GM19239 (cell line): ENCODE measurements around the gene BHLHA15.
"Not testable (repeated sequence)": the region's sequence is repeated elsewhere in the genome, so short reads cannot be mapped to it uniquely, and the experiment has no call there.

Source experiments
- DNase-seq: peaks from one replicate; pipeline ENCODE4 v3.0.0; 2011; ENCODE audit warnings: low spot score; ENCODE audit not compliant: insufficient read length
- FAIRE-seq: peaks from 2 replicates; lab custom pipeline; 2011; peaks lifted over from hg19 to GRCh38; lab: Jason Lieb, UNC

Gene BHLHA15

GRCh38 chr7:98206451-98207330, 4.5 kb upstream of the BHLHA15 start:
- no peak for FAIRE-seq
- no peak for DNase-seq

DNA sequence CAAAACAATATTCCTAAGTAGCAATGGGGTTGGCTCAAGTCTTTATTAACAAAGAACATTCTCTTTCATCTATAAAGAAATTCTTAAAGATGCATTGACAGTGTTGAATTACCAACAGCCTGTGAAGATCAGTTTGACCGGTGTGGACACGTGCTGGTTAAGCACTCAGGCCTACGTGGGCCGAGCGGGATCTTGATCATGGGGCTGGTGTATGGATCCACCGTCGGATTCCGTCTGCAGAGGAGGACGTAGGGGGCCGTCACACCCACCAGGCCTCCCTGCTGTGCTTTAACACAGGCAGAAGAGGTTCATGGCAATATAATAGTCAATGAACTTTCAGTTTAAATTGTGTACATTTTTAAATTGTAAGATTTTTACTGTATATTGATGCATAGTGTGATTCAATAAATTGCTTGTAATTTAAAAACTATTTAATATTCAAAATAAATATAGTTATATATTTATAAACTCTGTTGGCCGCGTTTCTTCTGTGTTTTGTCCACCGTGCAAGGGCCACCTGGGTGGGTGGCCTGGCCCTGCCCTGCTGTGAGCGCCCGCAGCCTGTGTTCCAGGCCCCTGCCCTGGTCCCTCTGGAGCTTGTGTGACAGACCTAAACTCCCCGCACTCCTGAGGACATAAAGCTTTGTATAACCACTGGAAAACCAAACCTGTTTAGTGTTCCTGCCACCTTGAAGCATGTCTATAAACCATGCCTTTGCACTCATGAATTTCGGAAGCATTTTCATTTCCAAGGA, 1.9 kb upstream of the BHLHA15 start:
- DNase-seq (no peak), FAIRE-seq (no peak)

- no peak for FAIRE-seq
- DNase-seq, result no peak
Measured at GRCh38 chr7:98210513-98211220, 572 bp upstream of the BHLHA15 start.

DNA sequence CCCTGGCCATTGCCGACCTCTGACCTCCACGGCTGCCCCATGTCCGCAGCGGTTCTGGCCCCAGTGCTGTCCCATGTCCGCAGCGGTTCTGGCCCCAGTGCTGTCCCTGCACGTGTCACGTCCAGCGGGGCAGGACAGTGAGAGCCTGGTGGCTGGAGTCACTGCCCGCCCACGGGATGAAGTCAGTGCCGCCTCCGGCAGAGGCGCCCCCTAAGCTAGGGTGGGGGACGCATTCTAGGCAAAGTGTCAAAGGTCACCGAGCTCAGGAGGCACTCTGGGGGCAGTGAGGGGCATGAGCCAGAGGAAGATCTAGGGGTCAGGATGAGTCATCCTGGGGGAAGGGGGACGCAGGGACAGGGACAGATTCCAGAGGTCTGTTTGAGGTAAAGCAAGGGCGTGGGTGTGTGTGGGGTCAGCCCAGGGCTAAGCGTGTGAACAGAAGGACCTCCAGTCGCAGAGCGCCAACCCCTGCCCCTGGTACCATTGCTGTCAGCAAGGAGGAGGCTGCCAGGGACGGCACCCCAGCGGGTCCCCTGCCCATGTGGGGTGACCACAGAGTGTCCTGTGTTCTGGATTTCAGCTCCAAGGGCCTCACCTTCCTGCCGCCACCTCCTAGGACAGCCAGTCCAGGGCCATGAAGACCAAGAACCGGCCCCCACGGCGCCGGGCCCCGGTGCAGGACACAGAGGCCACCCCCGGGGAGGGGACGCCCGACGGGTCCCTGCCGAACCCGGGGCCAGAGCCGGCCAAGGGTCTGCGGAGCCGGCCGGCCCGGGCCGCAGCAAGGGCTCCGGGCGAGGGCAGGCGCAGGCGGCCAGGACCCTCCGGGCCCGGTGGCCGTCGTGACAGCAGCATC, 665 bp downstream of the BHLHA15 start:
- FAIRE-seq, result no peak
- DNase-seq, result no peak

GRCh38 chr7:98212532-98213041, 1.3 kb downstream of the BHLHA15 start:
- FAIRE-seq (no peak), DNase-seq (no peak)

DNA sequence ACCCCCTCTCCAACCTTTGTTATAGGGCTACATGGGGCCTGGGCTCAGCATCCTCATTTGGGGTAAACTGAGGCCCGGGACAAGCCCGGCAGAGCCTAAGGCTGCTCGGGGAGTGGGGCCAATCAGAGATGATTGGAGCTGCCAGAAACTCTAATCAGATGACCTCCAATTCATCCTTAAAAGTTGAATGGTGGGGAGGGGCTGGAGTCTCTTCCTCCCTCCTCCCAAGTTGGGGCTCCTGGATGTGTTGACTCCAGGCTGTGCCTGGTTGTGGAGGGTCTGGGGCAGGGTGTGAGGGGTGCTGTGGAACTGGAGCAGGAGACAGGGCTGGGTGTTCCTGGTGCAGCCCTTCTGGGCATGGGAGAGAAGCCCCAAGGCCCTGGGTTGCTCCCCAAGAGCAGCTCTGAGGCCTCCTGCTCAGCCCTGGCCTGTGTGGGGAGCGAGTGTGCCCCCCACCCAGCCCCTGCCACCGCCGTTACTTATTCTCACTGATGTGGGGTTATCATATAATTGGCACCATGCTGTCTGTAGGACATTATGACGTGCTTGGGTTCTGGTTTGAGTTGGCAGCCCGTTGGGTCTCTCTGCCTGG, 2.2 kb downstream of the BHLHA15 start:
- FAIRE-seq, result no peak
- no peak for DNase-seq

- no peak for FAIRE-seq
Measured at GRCh38 chr7:98213888-98214810, 2.9 kb downstream of the BHLHA15 start.

DNA sequence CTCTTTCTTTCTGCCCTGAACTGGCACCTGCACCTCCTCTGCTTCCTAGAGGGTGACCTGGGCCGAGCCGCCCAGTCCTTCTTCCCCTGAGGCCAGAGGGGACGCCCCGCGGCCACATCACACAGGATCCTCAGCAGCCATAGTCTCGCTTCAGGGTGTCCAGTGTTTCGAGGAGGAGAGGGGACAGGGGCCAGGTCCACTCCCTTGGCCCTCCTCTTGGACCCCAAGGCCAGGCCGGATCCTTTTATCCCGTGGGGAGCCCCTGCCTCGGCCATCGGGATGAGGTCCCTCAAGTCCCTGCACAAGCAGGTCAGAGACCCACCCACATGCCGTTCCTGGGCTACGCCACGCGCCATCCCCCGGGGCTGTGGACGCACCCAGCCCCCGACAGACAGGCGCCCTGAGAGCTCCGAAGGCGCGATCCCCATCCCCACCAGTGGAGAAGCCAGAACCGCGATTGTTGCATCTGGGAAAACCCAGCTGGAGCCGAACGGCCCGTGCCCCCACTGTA, 3.6 kb downstream of the BHLHA15 start:
- no peak for DNase-seq
- no peak for FAIRE-seq

More at GRCh38 chr7:98213888-98214810, 2.9 kb downstream of the BHLHA15 start:
- DNase-seq, result no peak

DNA sequence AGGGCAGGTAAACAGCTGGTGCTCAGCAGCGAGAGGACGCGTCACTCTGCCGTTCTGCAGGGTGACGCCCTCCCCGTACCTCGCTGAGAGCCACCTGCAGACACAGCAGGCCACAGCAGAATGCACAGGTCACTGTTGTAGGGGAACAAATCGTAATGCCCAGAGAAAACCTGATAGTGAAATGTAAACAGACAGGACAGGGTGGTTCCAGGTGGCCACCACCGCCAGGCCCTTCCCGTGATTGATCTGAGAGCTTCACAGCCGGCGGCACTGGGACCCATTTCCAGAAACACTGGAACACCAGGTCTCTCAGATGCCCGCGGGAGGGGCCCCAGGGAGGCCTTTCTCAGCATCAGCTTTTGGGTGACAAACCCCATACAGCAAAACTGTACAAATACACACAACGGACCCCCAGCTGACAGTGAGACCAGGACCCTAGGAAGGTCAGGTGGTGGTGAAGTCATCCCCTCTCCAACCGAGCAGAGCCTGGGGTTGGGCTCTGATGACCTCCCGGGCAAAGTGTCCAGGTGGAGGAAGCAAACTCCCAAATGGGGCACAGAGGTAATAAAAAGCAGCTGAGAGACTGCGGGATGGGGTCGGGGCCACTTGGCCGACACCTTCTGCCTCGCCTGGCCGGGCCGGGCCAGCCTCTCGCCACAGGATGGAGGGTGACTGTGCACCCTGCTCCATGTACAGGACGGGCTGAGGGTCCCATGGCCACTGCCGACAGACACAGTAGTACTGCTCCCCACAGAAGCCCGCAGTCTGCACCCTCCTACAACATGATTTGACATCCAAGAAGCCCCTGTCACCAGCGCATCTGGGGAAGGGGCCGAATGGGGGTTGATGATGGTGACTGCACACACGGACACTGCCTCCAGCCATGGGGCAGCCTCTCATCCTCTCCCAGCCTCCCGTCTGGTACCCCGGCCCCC, 4.6 kb downstream of the BHLHA15 start:
- FAIRE-seq, result no peak
- DNase-seq, result no peak

- FAIRE-seq, result no peak
- no peak for DNase-seq
Measured at GRCh38 chr7:98216941-98217622, 5.8 kb downstream of the BHLHA15 start.

DNA sequence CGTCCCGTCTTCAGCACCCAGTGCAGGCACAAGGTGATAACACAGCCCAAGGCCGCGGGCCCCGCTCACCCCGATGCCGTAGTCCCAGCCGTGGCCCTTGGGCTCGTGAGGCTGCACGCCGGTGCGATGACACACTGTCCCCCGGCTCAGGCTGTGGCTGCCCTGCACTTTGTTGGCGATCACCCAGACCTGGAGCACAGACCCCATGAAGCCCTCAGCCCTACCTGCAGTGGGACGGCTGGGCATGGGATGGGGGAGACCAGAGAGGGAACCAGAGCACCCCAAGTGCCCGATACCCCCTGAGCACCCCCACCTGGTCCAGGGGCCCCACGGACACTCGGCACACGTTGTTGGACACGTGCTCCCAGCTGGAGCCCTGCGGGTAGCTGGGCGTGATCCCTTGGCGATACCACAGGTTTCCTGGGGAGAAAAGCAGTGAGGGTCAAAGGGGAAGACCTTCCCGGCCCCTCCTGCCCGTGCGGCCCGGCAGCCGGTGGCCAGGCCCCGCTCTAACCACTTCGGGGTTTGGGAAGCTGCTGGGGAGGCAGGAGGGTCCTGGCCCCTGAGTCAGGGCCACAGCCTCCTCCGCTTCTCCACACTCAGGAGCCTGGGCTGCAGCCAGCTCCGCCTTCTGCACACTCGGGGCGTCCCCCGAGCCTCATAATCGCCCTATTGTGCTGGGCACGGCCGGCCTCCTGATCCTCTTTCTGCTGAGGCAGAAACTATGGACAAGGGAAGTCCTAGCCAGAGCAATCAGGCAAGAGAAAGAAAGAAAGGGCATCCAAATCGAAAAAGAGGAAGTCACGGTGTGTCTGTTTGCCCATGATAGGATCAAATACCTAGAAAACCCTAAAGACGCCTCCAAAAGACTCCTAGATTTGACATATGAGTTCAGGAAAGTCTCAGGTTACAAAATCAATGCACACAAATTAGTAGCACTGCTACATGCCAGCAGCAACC, 6.7 kb downstream of the BHLHA15 start:
- no peak for FAIRE-seq
- no peak for DNase-seq

DNA sequence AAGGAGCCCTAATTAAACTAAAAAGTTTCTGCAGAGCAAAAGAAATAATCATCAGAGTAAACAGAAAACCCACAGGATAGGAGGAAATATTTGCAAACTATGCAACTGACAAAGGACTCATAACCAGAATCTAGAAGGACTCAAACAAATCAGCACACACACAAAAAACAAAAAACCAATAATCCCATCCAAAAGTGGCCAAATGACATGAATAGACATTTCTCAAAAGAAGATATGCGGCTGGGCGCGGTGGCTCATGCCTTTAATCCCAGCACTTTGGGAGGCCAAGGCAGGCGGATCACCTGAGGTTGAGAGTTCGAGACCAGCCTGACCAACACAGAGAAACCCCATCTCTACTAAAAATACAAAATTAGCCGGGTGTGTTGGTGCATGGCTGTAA, 8.1 kb downstream of the BHLHA15 start:
- not testable (repeated sequence) for DNase-seq, FAIRE-seq

DNA sequence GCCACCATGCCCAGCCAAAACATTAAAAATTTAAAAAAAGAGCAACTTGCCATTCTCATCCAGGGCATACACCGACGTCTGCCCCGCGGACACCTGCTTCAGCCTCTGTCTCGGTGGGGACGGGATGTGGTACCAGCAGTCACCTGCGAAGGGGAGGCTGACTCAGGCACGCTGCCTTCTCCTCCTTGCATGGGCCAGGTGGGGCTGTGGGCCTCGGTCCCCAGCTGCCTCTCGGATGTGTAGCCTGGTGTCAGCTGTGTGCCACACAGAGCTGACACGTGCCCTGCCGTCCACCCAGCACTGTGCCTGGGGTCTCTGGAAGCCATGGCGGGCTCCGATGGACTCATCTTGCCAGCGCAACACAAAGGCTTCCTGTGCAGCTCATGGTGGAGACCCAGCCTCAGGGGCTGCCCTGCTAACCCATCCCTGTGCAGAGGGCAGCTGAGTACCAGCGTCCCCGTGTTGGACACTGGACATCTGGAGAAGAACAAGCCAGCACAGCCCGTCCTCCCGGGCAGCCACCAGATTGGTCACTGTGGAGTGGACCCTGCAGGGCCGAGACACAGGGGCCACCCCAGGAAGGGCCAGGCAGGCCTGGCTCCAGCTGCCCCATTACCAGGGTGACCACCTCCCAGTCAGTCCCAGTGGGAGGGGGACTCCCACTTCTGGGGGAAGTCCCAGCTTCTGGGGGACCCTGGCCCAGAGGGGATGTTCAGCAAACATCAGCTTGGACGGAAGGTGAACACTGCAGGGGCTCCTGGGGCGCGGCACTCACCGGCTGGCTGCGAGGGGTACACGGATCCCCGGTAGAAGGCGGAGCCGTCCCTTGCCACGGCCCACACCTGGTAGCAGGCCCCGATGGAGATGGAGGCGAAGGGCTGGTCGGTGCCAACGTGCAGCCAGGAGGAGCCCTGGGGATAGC, 10.6 kb downstream of the BHLHA15 start:
- DNase-seq, result no peak
- no peak for FAIRE-seq

DNA sequence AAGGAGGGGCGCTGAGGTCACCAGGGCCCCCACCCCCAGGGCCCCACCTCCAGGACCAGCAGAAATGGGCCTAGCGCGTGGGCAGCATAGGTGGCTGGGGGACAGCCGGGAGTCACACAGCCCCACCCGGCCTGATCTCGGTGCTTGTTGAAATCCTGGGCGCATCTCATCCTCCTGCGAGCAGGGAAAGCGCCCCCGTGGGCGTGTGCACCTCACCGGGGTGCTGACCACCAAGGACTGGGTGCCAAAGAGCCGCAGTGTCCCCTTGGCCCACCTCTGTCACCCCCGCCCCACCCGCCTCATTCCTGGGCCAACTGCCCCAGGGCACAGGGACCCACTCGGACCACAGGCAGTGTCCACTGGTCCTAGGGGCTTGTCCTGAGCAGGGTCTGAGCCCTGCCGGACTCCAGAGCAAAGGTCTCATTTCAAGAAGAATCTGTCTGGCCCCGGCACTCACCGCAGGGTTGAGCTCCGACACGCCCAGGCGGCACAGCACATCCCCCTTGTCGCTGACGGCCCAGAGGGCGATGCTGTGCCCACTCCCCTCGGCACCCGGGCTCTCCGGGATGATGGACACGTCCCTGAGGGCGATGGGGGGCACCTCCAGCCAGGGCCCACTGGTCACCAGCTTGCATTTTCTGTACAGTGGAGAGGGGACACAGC, 11.4 kb downstream of the BHLHA15 start:
- FAIRE-seq (no peak), DNase-seq (no peak)
